Uterus (tissue), 2 donors: ENCODE data around the gene SACM1L.

Source experiments
- CTCF ChIP-seq, 4 experiments: fragments of 200-600 bp in 2 of 4; fragments of 450-650 bp in 2 of 4; sonication (generic) in 2 of 4; IDR thresholded peaks; one replicate each; pipeline ENCODE4 v1.5.1; 2016 to 2019; ENCODE audit warnings: antibody characterized with exemption in 4 of 4, mild to moderate bottlenecking in 2 of 4, moderate library complexity in 1 of 4
- POLR2A ChIP-seq, 2 donors: fragments of 450-650 bp; IDR thresholded peaks; one replicate each; pipeline ENCODE4 v1.6.1; 2016; ENCODE audit warnings: antibody characterized with exemption in 2 of 2, mild to moderate bottlenecking in 1 of 2, moderate library complexity in 1 of 2

GRCh38 chr3:45794660-45795059, 105.5 kb downstream of the SACM1L start:
- TF ChIP-seq CTCF (IDR thresholded peaks at IDR 0.05): no peak
- TF ChIP-seq POLR2A (IDR thresholded peaks at IDR 0.05): no peak
